ENCODE data around the gene GPSM3.

DNA sequence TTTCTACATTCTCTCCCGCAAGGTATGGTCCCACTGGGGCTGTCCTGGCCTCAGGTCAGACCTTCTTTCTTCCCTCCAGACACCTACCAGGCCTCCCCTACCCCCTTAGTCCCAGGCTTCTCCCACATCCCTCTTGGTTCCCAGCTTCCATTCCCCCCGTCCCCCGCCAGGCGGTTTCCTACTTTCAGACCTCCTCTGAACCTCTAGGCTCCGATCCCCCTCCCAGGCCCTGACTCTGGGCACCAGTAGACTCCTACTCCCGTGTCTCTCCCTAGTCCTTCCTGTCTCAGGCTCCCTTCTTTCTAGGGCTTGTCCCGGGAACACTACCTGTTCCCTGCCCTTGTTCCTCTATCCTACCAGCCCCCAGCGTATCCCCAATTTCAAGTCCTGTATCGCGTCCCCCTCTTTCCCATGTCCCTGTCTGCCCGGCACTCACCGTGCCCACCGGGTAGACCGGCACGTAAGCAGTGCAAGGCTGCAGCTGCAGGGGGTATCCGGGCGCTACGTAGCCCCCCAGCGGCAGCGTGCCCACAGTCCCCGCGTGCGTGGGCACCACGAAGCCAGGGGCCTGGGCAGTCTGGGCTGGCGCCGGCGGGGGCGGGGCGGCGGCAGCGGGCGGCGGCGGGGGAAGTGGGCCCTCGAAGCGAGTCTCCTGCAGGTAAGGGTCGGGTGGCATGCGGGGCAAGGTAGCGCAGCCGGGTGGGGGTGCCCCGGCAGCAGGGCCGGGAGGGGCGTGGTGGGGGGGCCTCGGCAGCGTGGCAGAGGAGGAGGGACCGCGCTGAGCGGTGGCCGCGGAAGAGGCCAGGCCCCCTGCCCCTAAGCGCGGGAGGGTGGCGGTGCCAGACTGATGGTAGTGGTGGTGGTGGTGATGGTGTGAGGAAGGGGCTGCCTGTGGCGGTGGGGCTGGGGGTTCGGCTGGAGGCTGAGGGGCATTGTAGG lies 42.2 kb downstream of the GPSM3 start:
- TF ChIP-seq, protein P1, sequence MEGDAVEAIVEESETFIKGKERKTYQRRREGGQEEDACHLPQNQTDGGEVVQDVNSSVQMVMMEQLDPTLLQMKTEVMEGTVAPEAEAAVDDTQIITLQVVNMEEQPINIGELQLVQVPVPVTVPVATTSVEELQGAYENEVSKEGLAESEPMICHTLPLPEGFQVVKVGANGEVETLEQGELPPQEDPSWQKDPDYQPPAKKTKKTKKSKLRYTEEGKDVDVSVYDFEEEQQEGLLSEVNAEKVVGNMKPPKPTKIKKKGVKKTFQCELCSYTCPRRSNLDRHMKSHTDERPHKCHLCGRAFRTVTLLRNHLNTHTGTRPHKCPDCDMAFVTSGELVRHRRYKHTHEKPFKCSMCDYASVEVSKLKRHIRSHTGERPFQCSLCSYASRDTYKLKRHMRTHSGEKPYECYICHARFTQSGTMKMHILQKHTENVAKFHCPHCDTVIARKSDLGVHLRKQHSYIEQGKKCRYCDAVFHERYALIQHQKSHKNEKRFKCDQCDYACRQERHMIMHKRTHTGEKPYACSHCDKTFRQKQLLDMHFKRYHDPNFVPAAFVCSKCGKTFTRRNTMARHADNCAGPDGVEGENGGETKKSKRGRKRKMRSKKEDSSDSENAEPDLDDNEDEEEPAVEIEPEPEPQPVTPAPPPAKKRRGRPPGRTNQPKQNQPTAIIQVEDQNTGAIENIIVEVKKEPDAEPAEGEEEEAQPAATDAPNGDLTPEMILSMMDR (conservative IDR thresholded peaks at IDR 0.05; ENCODE audit: low read depth in 2 of 2), result peak; percentile 7 to 31; a peak in 2 of 4 replicates
- TF ChIP-seq, protein P2, sequence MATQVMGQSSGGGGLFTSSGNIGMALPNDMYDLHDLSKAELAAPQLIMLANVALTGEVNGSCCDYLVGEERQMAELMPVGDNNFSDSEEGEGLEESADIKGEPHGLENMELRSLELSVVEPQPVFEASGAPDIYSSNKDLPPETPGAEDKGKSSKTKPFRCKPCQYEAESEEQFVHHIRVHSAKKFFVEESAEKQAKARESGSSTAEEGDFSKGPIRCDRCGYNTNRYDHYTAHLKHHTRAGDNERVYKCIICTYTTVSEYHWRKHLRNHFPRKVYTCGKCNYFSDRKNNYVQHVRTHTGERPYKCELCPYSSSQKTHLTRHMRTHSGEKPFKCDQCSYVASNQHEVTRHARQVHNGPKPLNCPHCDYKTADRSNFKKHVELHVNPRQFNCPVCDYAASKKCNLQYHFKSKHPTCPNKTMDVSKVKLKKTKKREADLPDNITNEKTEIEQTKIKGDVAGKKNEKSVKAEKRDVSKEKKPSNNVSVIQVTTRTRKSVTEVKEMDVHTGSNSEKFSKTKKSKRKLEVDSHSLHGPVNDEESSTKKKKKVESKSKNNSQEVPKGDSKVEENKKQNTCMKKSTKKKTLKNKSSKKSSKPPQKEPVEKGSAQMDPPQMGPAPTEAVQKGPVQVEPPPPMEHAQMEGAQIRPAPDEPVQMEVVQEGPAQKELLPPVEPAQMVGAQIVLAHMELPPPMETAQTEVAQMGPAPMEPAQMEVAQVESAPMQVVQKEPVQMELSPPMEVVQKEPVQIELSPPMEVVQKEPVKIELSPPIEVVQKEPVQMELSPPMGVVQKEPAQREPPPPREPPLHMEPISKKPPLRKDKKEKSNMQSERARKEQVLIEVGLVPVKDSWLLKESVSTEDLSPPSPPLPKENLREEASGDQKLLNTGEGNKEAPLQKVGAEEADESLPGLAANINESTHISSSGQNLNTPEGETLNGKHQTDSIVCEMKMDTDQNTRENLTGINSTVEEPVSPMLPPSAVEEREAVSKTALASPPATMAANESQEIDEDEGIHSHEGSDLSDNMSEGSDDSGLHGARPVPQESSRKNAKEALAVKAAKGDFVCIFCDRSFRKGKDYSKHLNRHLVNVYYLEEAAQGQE (IDR thresholded peaks at IDR 0.05; ENCODE audit: unreplicated experiment), result no peak
- no peak for TF ChIP-seq POLR2AphosphoS5 (IDR thresholded peaks at IDR 0.05; ENCODE audit: low read depth)
- no peak for TF ChIP-seq CREB1 (CRISPR knock-in tag; IDR thresholded peaks at IDR 0.05; ENCODE audit: low read depth)
- TF ChIP-seq EZH2 (IDR thresholded peaks at IDR 0.05; ENCODE audit: low read depth, unreplicated experiment), result no peak
- no peak for TF ChIP-seq ZNF114 (CRISPR knock-in tag; IDR thresholded peaks at IDR 0.05)
- no peak for TF ChIP-seq EZH2phosphoT487 (IDR thresholded peaks at IDR 0.05; ENCODE audit: unreplicated experiment)
- TF ChIP-seq, protein P3, sequence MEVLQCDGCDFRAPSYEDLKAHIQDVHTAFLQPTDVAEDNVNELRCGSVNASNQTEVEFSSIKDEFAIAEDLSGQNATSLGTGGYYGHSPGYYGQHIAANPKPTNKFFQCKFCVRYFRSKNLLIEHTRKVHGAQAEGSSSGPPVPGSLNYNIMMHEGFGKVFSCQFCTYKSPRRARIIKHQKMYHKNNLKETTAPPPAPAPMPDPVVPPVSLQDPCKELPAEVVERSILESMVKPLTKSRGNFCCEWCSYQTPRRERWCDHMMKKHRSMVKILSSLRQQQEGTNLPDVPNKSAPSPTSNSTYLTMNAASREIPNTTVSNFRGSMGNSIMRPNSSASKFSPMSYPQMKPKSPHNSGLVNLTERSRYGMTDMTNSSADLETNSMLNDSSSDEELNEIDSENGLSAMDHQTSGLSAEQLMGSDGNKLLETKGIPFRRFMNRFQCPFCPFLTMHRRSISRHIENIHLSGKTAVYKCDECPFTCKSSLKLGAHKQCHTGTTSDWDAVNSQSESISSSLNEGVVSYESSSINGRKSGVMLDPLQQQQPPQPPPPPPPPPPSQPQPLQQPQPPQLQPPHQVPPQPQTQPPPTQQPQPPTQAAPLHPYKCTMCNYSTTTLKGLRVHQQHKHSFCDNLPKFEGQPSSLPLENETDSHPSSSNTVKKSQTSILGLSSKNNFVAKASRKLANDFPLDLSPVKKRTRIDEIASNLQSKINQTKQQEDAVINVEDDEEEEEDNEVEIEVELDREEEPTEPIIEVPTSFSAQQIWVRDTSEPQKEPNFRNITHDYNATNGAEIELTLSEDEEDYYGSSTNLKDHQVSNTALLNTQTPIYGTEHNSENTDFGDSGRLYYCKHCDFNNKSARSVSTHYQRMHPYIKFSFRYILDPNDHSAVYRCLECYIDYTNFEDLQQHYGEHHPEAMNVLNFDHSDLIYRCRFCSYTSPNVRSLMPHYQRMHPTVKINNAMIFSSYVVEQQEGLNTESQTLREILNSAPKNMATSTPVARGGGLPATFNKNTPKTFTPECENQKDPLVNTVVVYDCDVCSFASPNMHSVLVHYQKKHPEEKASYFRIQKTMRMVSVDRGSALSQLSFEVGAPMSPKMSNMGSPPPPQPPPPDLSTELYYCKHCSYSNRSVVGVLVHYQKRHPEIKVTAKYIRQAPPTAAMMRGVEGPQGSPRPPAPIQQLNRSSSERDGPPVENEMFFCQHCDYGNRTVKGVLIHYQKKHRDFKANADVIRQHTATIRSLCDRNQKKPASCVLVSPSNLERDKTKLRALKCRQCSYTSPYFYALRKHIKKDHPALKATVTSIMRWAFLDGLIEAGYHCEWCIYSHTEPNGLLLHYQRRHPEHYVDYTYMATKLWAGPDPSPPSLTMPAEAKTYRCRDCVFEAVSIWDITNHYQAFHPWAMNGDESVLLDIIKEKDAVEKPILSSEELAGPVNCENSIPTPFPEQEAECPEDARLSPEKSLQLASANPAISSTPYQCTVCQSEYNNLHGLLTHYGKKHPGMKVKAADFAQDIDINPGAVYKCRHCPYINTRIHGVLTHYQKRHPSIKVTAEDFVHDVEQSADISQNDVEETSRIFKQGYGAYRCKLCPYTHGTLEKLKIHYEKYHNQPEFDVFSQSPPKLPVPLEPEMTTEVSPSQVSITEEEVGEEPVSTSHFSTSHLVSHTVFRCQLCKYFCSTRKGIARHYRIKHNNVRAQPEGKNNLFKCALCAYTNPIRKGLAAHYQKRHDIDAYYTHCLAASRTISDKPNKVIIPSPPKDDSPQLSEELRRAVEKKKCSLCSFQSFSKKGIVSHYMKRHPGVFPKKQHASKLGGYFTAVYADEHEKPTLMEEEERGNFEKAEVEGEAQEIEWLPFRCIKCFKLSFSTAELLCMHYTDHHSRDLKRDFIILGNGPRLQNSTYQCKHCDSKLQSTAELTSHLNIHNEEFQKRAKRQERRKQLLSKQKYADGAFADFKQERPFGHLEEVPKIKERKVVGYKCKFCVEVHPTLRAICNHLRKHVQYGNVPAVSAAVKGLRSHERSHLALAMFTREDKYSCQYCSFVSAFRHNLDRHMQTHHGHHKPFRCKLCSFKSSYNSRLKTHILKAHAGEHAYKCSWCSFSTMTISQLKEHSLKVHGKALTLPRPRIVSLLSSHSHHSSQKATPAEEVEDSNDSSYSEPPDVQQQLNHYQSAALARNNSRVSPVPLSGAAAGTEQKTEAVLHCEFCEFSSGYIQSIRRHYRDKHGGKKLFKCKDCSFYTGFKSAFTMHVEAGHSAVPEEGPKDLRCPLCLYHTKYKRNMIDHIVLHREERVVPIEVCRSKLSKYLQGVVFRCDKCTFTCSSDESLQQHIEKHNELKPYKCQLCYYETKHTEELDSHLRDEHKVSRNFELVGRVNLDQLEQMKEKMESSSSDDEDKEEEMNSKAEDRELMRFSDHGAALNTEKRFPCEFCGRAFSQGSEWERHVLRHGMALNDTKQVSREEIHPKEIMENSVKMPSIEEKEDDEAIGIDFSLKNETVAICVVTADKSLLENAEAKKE (CRISPR knock-in tag; IDR thresholded peaks at IDR 0.05), result no peak
- no peak for TF ChIP-seq STAT1 (IDR thresholded peaks at IDR 0.05; ENCODE audit: unreplicated experiment)
